Measurements from ENCODE around the gene CCNJL. TPM values are rescaled to one million over a fixed set of nuclear protein-coding genes. Genes with fewer than 3 reads are reported as not detected.
"Not testable (repeated sequence)": the region's sequence is repeated elsewhere in the genome, so short reads cannot be mapped to it uniquely, and the experiment has no call there.

The CCNJL gene
- total and polyA plus RNA-seq, 2 donors (not counting 1 experiment from before 2014, with no cell fraction given), result 0.03 to 0.67 TPM

GRCh38 chr5:160342413-160342941 lies 30.1 kb upstream of the CCNJL start:
- no peak overlapping the region for H3K9ac ChIP-seq (ENCODE audit: low read length)
- WGBS (ENCODE audit: insufficient coverage), result 95% methylated on average over 4 of the region's 4 CpGs
- no peak overlapping the region for H3K4me3 ChIP-seq (ENCODE audit: control extremely low read depth in 1 of 5, extremely low read depth in 1 of 5, insufficient read depth in 1 of 5, low read depth in 2 of 5, low read length in 4 of 5)
- no peak for DNase-seq
- ChIA-PET CTCF (interaction anchor here (1.2 to 9.5 kb wide), 5 partner anchors 9 to 1185 kb away, joined by 3 to 140 read pairs (median 10); no protein-coding TSS in a partner anchor), POLR2A (no interaction called here)
- intact Hi-C loops (cut with micrococcal nuclease), result no loop called here
- peaks cover 0 to 4% (median 0%) of the 10 kb centered on the region in 4 experiments for H3K27me3 ChIP-seq (replicated peaks in 1 of 4; ENCODE audit: control extremely low read depth in 1 of 4, control insufficient read depth in 3 of 4, insufficient read depth in 4 of 4, low read length in 3 of 4)
- H2AFZ ChIP-seq (ENCODE audit: insufficient read depth, low read depth, low read length, poor library complexity, severe bottlenecking), result no peak overlapping the region
- no peaks in the 10 kb centered on the region for H3K4me1 Mint-ChIP-seq
- no peaks in the 10 kb centered on the region for H3K4me1 ChIP-seq (ENCODE audit: control insufficient read depth in 2 of 2, insufficient read depth in 2 of 2, low read length in 2 of 2)
- ATAC-seq (ENCODE audit: low read depth), result no peak
- no peak overlapping the region for H3K27ac Mint-ChIP-seq
- H3K9me3 ChIP-seq (ENCODE audit: control extremely low read depth in 1 of 3, control insufficient read depth in 2 of 3, insufficient read depth in 1 of 3, low read length in 2 of 3), result no peaks in the 10 kb centered on the region
- no peaks in the 10 kb centered on the region for H3K27me3 Mint-ChIP-seq
- no peaks in the 10 kb centered on the region for H3K36me3 ChIP-seq (replicated peaks in 1 of 2; ENCODE audit: control extremely low read depth in 1 of 2, control insufficient read depth in 1 of 2, extremely low read depth in 1 of 2, insufficient read depth in 2 of 2, low read length in 1 of 2)
- no peak for TF ChIP-seq EZH2 (IDR thresholded peaks at IDR 0.05; ENCODE audit: borderline replicate concordance, insufficient read depth, low read depth, low read length, poor library complexity, severe bottlenecking)
- no peak overlapping the region for H3K4me3 Mint-ChIP-seq
- H3K79me2 ChIP-seq (ENCODE audit: control insufficient read depth, insufficient read depth, low read length), result no peaks in the 10 kb centered on the region
- no peak overlapping the region for H3K4me2 ChIP-seq (replicated peaks; ENCODE audit: low read depth, low read length, poor library complexity, severe bottlenecking)
- H3K9me3 Mint-ChIP-seq (ENCODE audit: insufficient read depth), result no peaks in the 10 kb centered on the region
- no peaks in the 10 kb centered on the region for H4K20me1 ChIP-seq (ENCODE audit: control insufficient read depth, insufficient read depth, low read length, poor library complexity, severe bottlenecking)
- no peak overlapping the region for H3K27ac ChIP-seq (ENCODE audit: low read length in 2 of 2)

DNA sequence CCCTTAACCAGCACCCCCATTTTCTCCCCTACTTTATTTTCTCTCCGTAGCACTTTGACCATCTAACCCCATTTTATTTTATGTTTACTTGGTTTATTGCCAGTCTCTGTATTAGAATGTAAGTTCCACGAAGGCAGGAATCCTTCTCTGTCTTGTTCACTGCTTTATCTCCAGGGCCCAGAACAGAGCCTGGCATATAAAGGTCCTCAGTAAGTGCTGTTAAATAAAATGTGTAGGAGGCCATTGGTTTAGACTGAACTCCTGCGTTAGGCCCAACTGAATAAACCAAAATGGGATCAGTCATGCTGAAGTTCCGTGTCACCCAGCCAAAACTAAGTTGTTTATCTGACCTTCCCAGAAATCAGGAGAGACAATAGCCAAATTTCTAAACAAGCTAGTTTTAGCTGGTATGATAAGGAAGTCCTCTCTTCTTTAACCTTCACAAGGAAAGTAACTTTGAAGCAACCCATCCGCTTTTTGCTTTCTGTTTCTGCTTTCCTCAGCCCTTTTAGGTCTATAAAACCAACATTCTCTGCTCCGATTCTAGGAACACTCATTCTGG lies 29.0 kb upstream of the CCNJL start:
- Histone ChIP-seq H4K20me1 (ENCODE audit: control insufficient read depth, insufficient read depth, low read length, poor library complexity, severe bottlenecking) (no peaks in the 10 kb centered on the region), H3K4me3 (ENCODE audit: control extremely low read depth in 1 of 5, extremely low read depth in 1 of 5, insufficient read depth in 1 of 5, low read depth in 2 of 5, low read length in 4 of 5) (no peak overlapping the region), H3K27me3 (replicated peaks in 1 of 4; ENCODE audit: control extremely low read depth in 1 of 4, control insufficient read depth in 3 of 4, insufficient read depth in 4 of 4, low read length in 3 of 4) (peaks cover 0 to 4% (median 0%) of the 10 kb centered on the region in 4 experiments), H3K4me2 (replicated peaks; ENCODE audit: low read depth, low read length, poor library complexity, severe bottlenecking) (no peak overlapping the region), H3K9me3 (ENCODE audit: control extremely low read depth in 1 of 3, control insufficient read depth in 2 of 3, insufficient read depth in 1 of 3, low read length in 2 of 3) (no peaks in the 10 kb centered on the region), H3K4me1 (ENCODE audit: control insufficient read depth in 2 of 2, insufficient read depth in 2 of 2, low read length in 2 of 2) (no peaks in the 10 kb centered on the region), H3K9ac (ENCODE audit: low read length) (no peak overlapping the region), H3K27ac (ENCODE audit: low read length in 2 of 2) (no peak overlapping the region), H2AFZ (ENCODE audit: insufficient read depth, low read depth, low read length, poor library complexity, severe bottlenecking) (no peak overlapping the region), H3K79me2 (ENCODE audit: control insufficient read depth, insufficient read depth, low read length) (no peaks in the 10 kb centered on the region), H3K36me3 (replicated peaks in 1 of 2; ENCODE audit: control extremely low read depth in 1 of 2, control insufficient read depth in 1 of 2, extremely low read depth in 1 of 2, insufficient read depth in 2 of 2, low read length in 1 of 2) (no peaks in the 10 kb centered on the region)
- Mint-ChIP-seq H3K27ac (no peak overlapping the region), H3K4me3 (no peak overlapping the region), H3K4me1 (no peaks in the 10 kb centered on the region), H3K27me3 (no peaks in the 10 kb centered on the region), H3K9me3 (ENCODE audit: insufficient read depth) (no peaks in the 10 kb centered on the region)
- 100% methylated on average over 2 of the region's 6 CpGs for WGBS (ENCODE audit: insufficient coverage)
- intact Hi-C loops (cut with micrococcal nuclease), result no loop called here
- ATAC-seq (ENCODE audit: low read depth) (no peak), DNase-seq (no peak)
- TF ChIP-seq CTCF (IDR thresholded peaks at IDR 0.05), result no peak
- no peak for TF ChIP-seq EZH2 (IDR thresholded peaks at IDR 0.05; ENCODE audit: borderline replicate concordance, insufficient read depth, low read depth, low read length, poor library complexity, severe bottlenecking)
- CTCF ChIA-PET, result interaction anchor here (3.1 to 9.5 kb wide), 2 partner anchors 261 to 318 kb away, joined by 10 to 140 read pairs; no protein-coding TSS in a partner anchor
- POLR2A ChIA-PET, result no interaction called here

DNA sequence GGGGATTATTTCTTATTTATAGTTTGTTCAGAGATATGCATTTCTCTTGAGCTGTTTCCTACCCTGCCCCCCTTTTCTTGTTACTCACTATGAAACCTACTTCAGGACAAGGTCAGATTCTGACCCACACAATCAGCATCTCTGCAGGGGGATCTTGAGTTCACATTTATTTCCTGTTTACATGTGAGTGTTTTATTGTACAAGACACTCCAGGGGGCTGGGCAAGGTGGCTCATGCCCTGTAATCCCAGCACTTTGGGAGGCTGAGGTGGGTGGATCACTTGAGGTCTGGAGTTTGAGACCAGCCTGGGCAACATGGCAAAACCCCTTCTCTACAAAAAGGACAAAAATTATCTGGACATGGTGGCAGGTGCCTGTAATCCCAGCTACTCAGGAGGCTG lies 28.1 kb upstream of the CCNJL start:
- ATAC-seq (ENCODE audit: low read depth); H4K20me1 ChIP-seq (ENCODE audit: control insufficient read depth, insufficient read depth, low read length, poor library complexity, severe bottlenecking); H3K27me3 ChIP-seq (replicated peaks in 1 of 4; ENCODE audit: control extremely low read depth in 1 of 4, control insufficient read depth in 3 of 4, insufficient read depth in 4 of 4, low read length in 3 of 4); H3K27me3 Mint-ChIP-seq; H3K79me2 ChIP-seq (ENCODE audit: control insufficient read depth, insufficient read depth, low read length); H3K9me3 ChIP-seq (ENCODE audit: control extremely low read depth in 1 of 3, control insufficient read depth in 2 of 3, insufficient read depth in 1 of 3, low read length in 2 of 3); H2AFZ ChIP-seq (ENCODE audit: insufficient read depth, low read depth, low read length, poor library complexity, severe bottlenecking); H3K9ac ChIP-seq (ENCODE audit: low read length); H3K4me2 ChIP-seq (replicated peaks; ENCODE audit: low read depth, low read length, poor library complexity, severe bottlenecking); DNase-seq; H3K4me1 ChIP-seq (ENCODE audit: control insufficient read depth in 2 of 2, insufficient read depth in 2 of 2, low read length in 2 of 2); POLR2A ChIA-PET; intact Hi-C loops (cut with micrococcal nuclease); H3K4me1 Mint-ChIP-seq; H3K4me3 ChIP-seq (ENCODE audit: control extremely low read depth in 1 of 5, extremely low read depth in 1 of 5, insufficient read depth in 1 of 5, low read depth in 2 of 5, low read length in 4 of 5); H3K36me3 ChIP-seq (replicated peaks in 1 of 2; ENCODE audit: control extremely low read depth in 1 of 2, control insufficient read depth in 1 of 2, extremely low read depth in 1 of 2, insufficient read depth in 2 of 2, low read length in 1 of 2); H3K4me3 Mint-ChIP-seq; H3K27ac ChIP-seq (ENCODE audit: low read length in 2 of 2); H3K27ac Mint-ChIP-seq; H3K9me3 Mint-ChIP-seq (ENCODE audit: insufficient read depth): not testable (repeated sequence)
- CTCF ChIA-PET, result interaction anchor here (9.5 kb wide), 1 partner anchor 317 kb away, joined by 140 read pairs; no protein-coding TSS in a partner anchor

Data from B cell (primary cell).